Ishikawa (cell line): ENCODE results near the gene MEGF11.

Experiments used
- CEBPB ChIP-seq: IDR thresholded peaks from 2 replicates; pipeline ENCODE4 v1.6.1; 2012
- CREB1 ChIP-seq: IDR thresholded peaks from 2 replicates; pipeline ENCODE4 v1.6.1; 2012; ENCODE audit warnings: low read depth
- EGR1 ChIP-seq: IDR thresholded peaks from 2 replicates; pipeline ENCODE4 v1.6.1; 2012
- EP300 ChIP-seq: IDR thresholded peaks from 2 replicates; pipeline ENCODE4 v1.6.1; 2012; ENCODE audit warnings: borderline replicate concordance
- FOXM1 ChIP-seq: IDR thresholded peaks from 2 replicates; pipeline ENCODE4 v1.6.1; 2012; ENCODE audit warnings: low read depth, borderline replicate concordance
- NFIC ChIP-seq: IDR thresholded peaks from 2 replicates; pipeline ENCODE4 v1.6.1; 2012
- RAD21 ChIP-seq: IDR thresholded peaks from 2 replicates; pipeline ENCODE4 v1.6.1; 2012; ENCODE audit warnings: low read depth
- TAF1 ChIP-seq: IDR thresholded peaks from 2 replicates; pipeline ENCODE4 v1.6.1; 2012; ENCODE audit warnings: low read depth, mild to moderate bottlenecking
- TCF12 ChIP-seq: IDR thresholded peaks from 2 replicates; pipeline ENCODE4 v1.6.1; 2012; ENCODE audit warnings: low read depth
- TEAD4 ChIP-seq: IDR thresholded peaks from 2 replicates; pipeline ENCODE4 v1.6.1; 2012
- YY1 ChIP-seq: IDR thresholded peaks from 2 replicates; pipeline ENCODE4 v1.6.1; 2012; ENCODE audit warnings: low read depth
- ZBTB7A ChIP-seq: IDR thresholded peaks from 2 replicates; pipeline ENCODE4 v1.6.1; 2012; ENCODE audit warnings: low read depth
- TF ChIP-seq, protein P1 (sequence below): IDR thresholded peaks from 2 replicates; pipeline ENCODE4 v1.6.1; 2012
- TF ChIP-seq, protein P2 (sequence below): IDR thresholded peaks from 2 replicates; pipeline ENCODE4 v1.6.1; 2012
- TF ChIP-seq, protein P3 (sequence below): IDR thresholded peaks from 2 replicates; pipeline ENCODE4 v1.6.1; 2012; ENCODE audit warnings: low read depth, mild to moderate bottlenecking

MEGF11 gene

DNA sequence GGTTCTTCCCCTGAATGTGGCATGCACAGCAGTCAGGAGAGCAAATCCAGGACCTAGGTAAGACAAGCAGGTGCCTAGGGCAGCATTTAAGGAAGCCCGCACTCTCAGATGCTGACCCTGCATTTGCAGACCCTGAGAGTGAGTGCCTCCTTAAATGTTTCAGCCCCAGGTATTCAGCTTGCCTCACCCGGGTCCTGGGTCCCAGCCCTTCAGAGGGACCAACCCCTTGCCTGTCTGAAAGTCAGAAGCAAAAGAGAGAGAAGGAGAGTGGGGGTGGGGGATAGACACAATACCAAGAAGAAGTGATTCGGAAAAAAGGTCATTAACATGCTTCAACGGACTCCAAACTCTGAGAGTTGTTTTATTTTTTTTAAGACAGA lies 75.0 kb downstream of the MEGF11 start:
- TF ChIP-seq TAF1, result no peak

DNA sequence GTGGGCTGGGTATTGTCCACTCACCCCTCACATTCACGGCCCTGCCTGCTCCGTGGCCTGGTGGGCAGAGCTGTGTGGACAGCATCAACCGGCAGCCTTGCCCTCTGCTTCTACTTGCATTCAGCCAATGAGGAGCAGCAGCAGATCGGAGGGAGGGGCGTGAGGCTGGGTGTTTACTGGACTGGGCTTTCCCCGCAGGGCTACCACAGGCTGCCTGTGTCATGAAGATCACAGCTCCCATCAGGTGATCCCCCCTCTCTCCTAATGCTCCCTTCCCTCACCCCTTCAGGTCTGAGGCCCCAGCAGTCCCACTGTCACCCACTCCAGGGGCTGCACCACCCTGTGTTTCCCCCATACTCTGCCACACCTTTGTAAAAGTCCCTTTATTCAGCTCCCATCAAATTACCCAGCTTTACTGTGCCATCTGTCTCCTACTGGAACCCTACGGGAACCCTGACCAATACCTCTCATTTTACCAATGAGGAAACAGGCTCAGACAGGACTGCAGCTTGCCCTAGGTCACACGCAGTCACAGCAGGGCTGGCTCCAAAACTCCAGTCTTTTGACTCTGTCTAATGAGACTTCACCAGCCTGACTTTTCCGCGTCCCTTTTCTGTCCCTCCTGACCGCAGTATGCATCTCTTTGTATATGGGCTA lies 81.1 kb downstream of the MEGF11 start:
- no peak for TF ChIP-seq YY1
- TF ChIP-seq, protein P1, sequence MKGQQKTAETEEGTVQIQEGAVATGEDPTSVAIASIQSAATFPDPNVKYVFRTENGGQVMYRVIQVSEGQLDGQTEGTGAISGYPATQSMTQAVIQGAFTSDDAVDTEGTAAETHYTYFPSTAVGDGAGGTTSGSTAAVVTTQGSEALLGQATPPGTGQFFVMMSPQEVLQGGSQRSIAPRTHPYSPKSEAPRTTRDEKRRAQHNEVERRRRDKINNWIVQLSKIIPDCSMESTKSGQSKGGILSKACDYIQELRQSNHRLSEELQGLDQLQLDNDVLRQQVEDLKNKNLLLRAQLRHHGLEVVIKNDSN, result no peak
- TF ChIP-seq CREB1, result no peak
- no peak for TF ChIP-seq TAF1
- no peak for TF ChIP-seq CEBPB
- no peak for TF ChIP-seq TCF12
- no peak for TF ChIP-seq ZBTB7A
- TF ChIP-seq, protein P2, sequence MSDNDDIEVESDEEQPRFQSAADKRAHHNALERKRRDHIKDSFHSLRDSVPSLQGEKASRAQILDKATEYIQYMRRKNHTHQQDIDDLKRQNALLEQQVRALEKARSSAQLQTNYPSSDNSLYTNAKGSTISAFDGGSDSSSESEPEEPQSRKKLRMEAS, result no peak
- TF ChIP-seq TEAD4, result no peak
- TF ChIP-seq NFIC, result no peak
- TF ChIP-seq EP300, result no peak
- no peak for TF ChIP-seq RAD21
- TF ChIP-seq, protein P3, sequence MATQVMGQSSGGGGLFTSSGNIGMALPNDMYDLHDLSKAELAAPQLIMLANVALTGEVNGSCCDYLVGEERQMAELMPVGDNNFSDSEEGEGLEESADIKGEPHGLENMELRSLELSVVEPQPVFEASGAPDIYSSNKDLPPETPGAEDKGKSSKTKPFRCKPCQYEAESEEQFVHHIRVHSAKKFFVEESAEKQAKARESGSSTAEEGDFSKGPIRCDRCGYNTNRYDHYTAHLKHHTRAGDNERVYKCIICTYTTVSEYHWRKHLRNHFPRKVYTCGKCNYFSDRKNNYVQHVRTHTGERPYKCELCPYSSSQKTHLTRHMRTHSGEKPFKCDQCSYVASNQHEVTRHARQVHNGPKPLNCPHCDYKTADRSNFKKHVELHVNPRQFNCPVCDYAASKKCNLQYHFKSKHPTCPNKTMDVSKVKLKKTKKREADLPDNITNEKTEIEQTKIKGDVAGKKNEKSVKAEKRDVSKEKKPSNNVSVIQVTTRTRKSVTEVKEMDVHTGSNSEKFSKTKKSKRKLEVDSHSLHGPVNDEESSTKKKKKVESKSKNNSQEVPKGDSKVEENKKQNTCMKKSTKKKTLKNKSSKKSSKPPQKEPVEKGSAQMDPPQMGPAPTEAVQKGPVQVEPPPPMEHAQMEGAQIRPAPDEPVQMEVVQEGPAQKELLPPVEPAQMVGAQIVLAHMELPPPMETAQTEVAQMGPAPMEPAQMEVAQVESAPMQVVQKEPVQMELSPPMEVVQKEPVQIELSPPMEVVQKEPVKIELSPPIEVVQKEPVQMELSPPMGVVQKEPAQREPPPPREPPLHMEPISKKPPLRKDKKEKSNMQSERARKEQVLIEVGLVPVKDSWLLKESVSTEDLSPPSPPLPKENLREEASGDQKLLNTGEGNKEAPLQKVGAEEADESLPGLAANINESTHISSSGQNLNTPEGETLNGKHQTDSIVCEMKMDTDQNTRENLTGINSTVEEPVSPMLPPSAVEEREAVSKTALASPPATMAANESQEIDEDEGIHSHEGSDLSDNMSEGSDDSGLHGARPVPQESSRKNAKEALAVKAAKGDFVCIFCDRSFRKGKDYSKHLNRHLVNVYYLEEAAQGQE, result no peak
- no peak for TF ChIP-seq EGR1

DNA sequence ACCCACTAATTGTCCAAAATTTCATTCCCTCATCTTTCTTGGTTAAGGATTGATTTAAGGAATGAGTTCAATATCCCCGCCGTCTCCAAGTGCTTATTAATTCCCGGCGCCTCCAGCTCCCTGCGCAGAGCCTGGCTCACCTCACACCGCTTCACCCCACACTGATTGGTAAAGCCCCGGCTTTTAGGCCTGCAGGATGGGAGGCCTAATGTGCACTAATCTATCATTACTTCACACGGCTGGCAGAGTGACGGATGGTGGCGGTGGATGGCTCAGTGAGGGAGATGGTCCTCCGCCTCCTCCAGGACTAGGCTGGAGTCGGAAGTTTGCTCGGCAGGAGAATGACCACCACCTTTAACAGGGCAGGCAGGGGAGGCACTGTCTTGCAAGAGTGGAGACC lies 81.7 kb downstream of the MEGF11 start:
- TF ChIP-seq NFIC, result no peak
- TF ChIP-seq EP300, result no peak
- no peak for TF ChIP-seq TCF12
- TF ChIP-seq, protein P1, result no peak
- TF ChIP-seq, protein P3, result no peak
- TF ChIP-seq YY1, result no peak
- no peak for TF ChIP-seq ZBTB7A
- no peak for TF ChIP-seq TAF1
- no peak for TF ChIP-seq RAD21
- TF ChIP-seq TEAD4, result no peak
- TF ChIP-seq FOXM1, result no peak
- no peak for TF ChIP-seq CEBPB
- TF ChIP-seq EGR1, result no peak
- TF ChIP-seq, protein P2, result no peak
- no peak for TF ChIP-seq CREB1

DNA sequence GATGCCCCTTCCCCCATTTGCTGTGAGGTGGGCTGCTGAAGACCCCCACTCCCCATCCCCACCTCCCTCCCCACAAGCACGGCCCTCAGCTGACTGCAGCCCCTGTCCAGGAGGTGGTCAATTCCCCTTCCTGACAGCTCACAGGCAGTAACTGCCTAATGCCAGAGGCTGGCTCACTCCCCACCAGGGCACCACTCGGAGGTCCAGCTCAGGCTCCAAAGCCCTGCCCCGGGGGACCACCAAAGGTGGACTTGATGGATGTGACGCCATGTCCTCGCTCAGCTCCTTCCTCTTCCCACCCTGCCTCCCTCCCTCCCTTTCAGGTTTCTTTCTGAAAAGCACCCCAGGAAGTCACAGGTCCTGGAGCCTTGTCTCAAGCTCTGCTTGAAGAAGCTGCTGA lies 82.8 kb downstream of the MEGF11 start:
- TF ChIP-seq, protein P2, result no peak

DNA sequence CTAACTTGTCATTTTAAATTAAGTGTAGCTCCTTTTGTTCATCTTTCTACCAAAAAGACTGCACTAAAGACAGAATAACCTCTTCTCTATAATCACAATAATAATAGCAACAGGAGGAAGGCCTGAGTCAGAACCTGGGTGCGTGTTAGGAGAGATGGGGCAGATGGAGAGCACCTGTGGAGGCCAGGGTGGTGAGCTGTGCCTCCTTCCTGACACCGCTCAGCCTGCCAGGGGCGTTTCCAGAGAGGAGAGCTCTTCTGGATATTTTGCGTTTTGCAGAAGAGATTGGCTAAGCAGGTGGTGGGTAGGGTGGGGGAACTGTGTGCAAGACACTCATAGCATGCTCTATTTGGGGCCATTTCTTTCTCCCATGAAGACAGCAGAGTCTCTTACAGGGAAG lies 83.5 kb downstream of the MEGF11 start:
- TF ChIP-seq, protein P1, result no peak

DNA sequence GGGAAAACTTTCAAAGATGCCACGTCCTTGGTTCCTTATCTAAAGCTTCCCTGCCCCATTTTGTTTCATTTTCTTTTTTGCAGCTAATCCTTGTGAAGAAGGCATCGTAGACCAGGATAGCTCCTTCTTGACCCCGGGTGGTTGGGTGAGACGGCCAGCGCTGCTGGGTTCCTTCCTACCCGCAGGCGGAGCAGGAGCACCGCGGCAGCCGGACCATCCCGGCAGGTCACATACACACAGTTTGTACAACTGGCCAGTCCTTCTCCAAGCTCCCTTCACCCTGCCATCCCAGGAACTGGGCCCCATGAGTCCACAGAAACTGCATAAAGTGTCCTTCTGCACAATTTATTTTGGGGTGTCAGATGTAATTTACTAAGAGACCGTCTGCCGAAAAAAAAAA lies 83.9 kb downstream of the MEGF11 start:
- TF ChIP-seq, protein P3, result no peak
- no peak for TF ChIP-seq EP300
